Mesenchymal stem cell (in vitro differentiated cells and primary cell): Measurements from ENCODE around the gene MARK3.

Source experiments
- DNase-seq: peaks from one replicate; pipeline ENCODE4 v3.0.0-alpha.2; 2013
- H2AFZ ChIP-seq: one replicate; pipeline ENCODE4 v1.6.1; 2013; ENCODE audit warnings: low read depth, mild to moderate bottlenecking, control low read depth, inconsistent platforms, low read length, moderate library complexity
- H2AK5ac ChIP-seq: 2 replicates; pipeline ENCODE4 v1.6.1; 2013; ENCODE audit warnings: low read length, moderate library complexity, mild to moderate bottlenecking, inconsistent platforms; ENCODE audit not compliant: severe bottlenecking
- H2BK120ac ChIP-seq: one replicate; pipeline ENCODE4 v1.6.1; 2013; ENCODE audit warnings: low read depth, mild to moderate bottlenecking, inconsistent platforms, low read length, moderate library complexity
- H2BK12ac ChIP-seq, 2 experiments: one replicate each; pipeline ENCODE4 v1.6.1; 2013; ENCODE audit warnings: inconsistent platforms in 2 of 2, low read length in 2 of 2, mild to moderate bottlenecking in 2 of 2, moderate library complexity in 2 of 2, control low read depth in 1 of 2
- H2BK15ac ChIP-seq: one replicate; pipeline ENCODE4 v1.6.1; 2013; ENCODE audit warnings: mild to moderate bottlenecking, low read depth, inconsistent platforms; ENCODE audit not compliant: poor library complexity, severe bottlenecking
- H2BK5ac ChIP-seq: 2 replicates; pipeline ENCODE4 v1.6.1; 2013; ENCODE audit warnings: low read depth, mild to moderate bottlenecking, low read length, control low read depth, inconsistent platforms; ENCODE audit not compliant: poor library complexity, severe bottlenecking
- H3K14ac ChIP-seq, 2 experiments: one replicate each; pipeline ENCODE4 v1.6.1; 2013; ENCODE audit warnings: inconsistent platforms in 2 of 2, low read length in 2 of 2, control low read depth in 1 of 2, mild to moderate bottlenecking in 1 of 2, moderate library complexity in 1 of 2
- H3K18ac ChIP-seq, 2 experiments: one replicate each; pipeline ENCODE4 v1.6.1; 2013; ENCODE audit warnings: inconsistent platforms in 2 of 2, low read length in 2 of 2, control low read depth in 1 of 2, low read depth in 1 of 2, mild to moderate bottlenecking in 1 of 2
- H3K23ac ChIP-seq, 2 experiments: one replicate each; pipeline ENCODE4 v1.6.1; 2013; ENCODE audit warnings: inconsistent platforms in 2 of 2, low read length in 2 of 2, mild to moderate bottlenecking in 2 of 2, moderate library complexity in 2 of 2, control low read depth in 1 of 2
- H3K27ac ChIP-seq: 2 replicates; pipeline ENCODE4 v1.5.1; 2013; ENCODE audit warnings: mild to moderate bottlenecking, moderate library complexity, low read length, control low read depth, inconsistent platforms; ENCODE audit not compliant: poor library complexity, severe bottlenecking
- H3K27me3 ChIP-seq, 2 experiments: 2 replicates each; pipeline versions ENCODE4 v1.6.1 to v1.7.0; 2013; ENCODE audit warnings: low read length in 2 of 2, mild to moderate bottlenecking in 2 of 2, moderate library complexity in 2 of 2, control low read depth in 1 of 2, inconsistent platforms in 1 of 2; ENCODE audit not compliant: control insufficient read depth in 1 of 2, insufficient read depth in 1 of 2
- H3K36me3 ChIP-seq, 2 experiments: 2 replicates each; pipeline versions ENCODE4 v1.6.1 to v1.7.0; 2013; ENCODE audit warnings: low read length in 2 of 2, control low read depth in 1 of 2, inconsistent platforms in 1 of 2, low read depth in 1 of 2, mild to moderate bottlenecking in 1 of 2; ENCODE audit not compliant: insufficient read depth in 2 of 2, control insufficient read depth in 1 of 2
- H3K4ac ChIP-seq, 2 experiments: one replicate each; pipeline ENCODE4 v1.6.1; 2013; ENCODE audit warnings: inconsistent platforms in 2 of 2, low read length in 2 of 2, mild to moderate bottlenecking in 2 of 2, moderate library complexity in 2 of 2, control low read depth in 1 of 2, low read depth in 1 of 2
- H3K4me1 ChIP-seq: 2 replicates; pipeline ENCODE4 v1.6.1; 2013; ENCODE audit warnings: low read depth, low read length, control low read depth; ENCODE audit not compliant: control insufficient read depth, insufficient read depth
- H3K4me2 ChIP-seq: 2 replicates; pipeline ENCODE4 v1.6.1; 2013; ENCODE audit warnings: low read length, mild to moderate bottlenecking, inconsistent platforms; ENCODE audit not compliant: poor library complexity, severe bottlenecking
- H3K4me3 ChIP-seq, 2 experiments: 2 replicates each; pipeline versions ENCODE4 v1.5.1 to v1.7.0; 2013; ENCODE audit warnings: low read length in 2 of 2, mild to moderate bottlenecking in 2 of 2, control low read depth in 1 of 2, low read depth in 1 of 2; ENCODE audit not compliant: insufficient read depth in 1 of 2
- H3K79me1 ChIP-seq: replicated peaks from 2 replicates; pipeline ENCODE4 v1.6.1; 2013; ENCODE audit warnings: mild to moderate bottlenecking, control low read depth, low read length, inconsistent platforms; ENCODE audit not compliant: poor library complexity, severe bottlenecking
- H3K9ac ChIP-seq: 2 replicates; pipeline ENCODE4 v1.7.0; 2013; ENCODE audit warnings: mild to moderate bottlenecking, low read length, moderate library complexity
- H3K9me3 ChIP-seq: 2 replicates; pipeline ENCODE4 v1.7.0; 2013; ENCODE audit warnings: mild to moderate bottlenecking, low read length; ENCODE audit not compliant: control insufficient read depth
- H4K8ac ChIP-seq: one replicate; pipeline ENCODE4 v1.6.1; 2013; ENCODE audit warnings: inconsistent platforms, mild to moderate bottlenecking, low read length, moderate library complexity
- H4K91ac ChIP-seq: one replicate; pipeline ENCODE4 v1.6.1; 2013; ENCODE audit warnings: mild to moderate bottlenecking, low read length, inconsistent platforms
- WGBS: methylation state at CpG from one replicate; pipeline ENCODE4 v1.1.7; 2013; ENCODE audit warnings: mixed read lengths; 5-methylcytosine and 5-hydroxymethylcytosine counted together

MARK3 gene

DNA sequence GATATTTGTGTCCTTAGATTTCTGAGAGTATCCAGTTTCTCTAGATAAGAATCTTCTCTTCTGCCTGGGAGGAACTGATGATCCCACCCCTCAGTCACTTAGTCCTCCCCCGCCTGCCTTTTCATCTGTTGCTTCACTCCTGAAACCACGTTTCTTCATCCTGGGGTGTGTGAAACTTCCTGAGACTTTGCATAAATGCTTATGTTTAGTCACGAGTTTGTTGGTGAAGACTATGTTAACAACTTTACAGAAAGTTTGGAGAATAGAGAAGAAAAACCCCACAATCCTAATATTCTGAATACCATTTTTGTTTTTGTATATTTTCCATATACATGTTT is 33.2 kb downstream of the MARK3 start:
- Histone ChIP-seq H2BK120ac (no peak overlapping the region), H3K4me1 (peaks cover 6% of the 10 kb centered on the region), H3K23ac (no peak overlapping the region), H3K4me3 (no peak overlapping the region), H2BK15ac (no peak overlapping the region), H2BK12ac (no peak overlapping the region), H3K9me3 (no peaks in the 10 kb centered on the region), H3K36me3 (peaks cover 2 to 48% of the 10 kb centered on the region in 2 experiments), H2BK5ac (no peak overlapping the region), H3K79me1 (peaks cover 9% of the 10 kb centered on the region), H3K4me2 (no peak overlapping the region), H3K27ac (peak overlapping the region; percentile 26), H4K91ac (no peak overlapping the region), H2AFZ (no peak overlapping the region), H3K4ac (no peak overlapping the region), H3K14ac (no peak overlapping the region), H2AK5ac (peak overlapping the region; percentile 45), H3K9ac (peak overlapping the region; percentile 59), H3K18ac (no peak overlapping the region), H4K8ac (no peak overlapping the region), H3K27me3 (no peaks in the 10 kb centered on the region)
- DNase-seq, result peak; percentile 92
- WGBS, result 20% methylated on average over 1 of the region's 3 CpGs

DNA sequence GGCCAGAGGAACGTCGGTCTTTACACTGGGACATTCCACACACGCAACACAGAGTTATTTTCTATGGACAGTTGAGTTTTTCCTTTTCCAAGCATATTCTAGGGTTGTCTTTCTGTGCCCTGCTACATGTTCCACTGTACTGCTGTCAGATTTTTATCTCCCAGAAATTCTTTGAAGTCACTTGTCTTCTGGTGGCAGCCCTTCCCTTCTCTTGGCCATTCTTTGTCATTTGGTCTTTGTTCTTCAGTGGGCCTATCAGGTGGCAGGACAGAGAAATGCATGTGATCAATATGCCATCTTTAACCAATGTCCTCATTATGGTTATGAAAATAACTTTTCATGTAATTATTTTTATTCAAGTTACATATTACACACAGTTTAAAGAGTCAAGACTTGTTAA is 36.3 kb downstream of the MARK3 start:
- Histone ChIP-seq H3K4me2 (no peak overlapping the region), H2AFZ (no peak overlapping the region), H3K4ac (no peak overlapping the region), H4K8ac (no peak overlapping the region), H3K18ac (peak overlapping the region in 1 of 2 experiments; percentile 49), H3K4me3 (no peak overlapping the region), H3K27me3 (no peaks in the 10 kb centered on the region), H3K79me1 (peaks cover 14% of the 10 kb centered on the region), H3K9me3 (no peaks in the 10 kb centered on the region), H3K27ac (no peak overlapping the region), H3K9ac (no peak overlapping the region), H3K23ac (no peak overlapping the region), H2BK120ac (no peak overlapping the region), H3K4me1 (peaks cover 8% of the 10 kb centered on the region), H4K91ac (no peak overlapping the region), H2BK12ac (no peak overlapping the region), H3K36me3 (peaks cover 3 to 31% of the 10 kb centered on the region in 2 experiments), H2AK5ac (no peak overlapping the region), H3K14ac (no peak overlapping the region), H2BK15ac (no peak overlapping the region), H2BK5ac (no peak overlapping the region)
- WGBS, result 77% methylated on average over 2 of the region's 3 CpGs
- no peak for DNase-seq

DNA sequence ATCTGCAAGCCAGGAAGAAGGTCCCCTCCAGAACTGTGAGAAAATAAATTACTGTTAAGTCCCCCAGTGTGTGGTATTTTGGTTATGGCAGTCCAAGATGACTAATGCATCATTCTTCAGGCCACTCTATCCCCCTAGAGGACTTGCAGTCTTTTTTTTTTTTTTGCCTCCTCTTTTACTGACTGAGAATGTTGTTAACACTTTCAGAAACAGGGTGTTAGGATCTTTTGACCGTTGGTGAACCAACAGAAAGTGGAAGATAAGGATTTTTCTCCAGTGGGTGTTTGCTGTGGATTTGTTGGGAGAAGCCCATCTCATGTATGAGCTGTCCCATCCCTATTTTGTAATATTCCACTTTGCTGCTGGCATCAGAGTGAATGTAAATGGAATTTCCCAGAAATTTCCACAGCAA is 37.8 kb downstream of the MARK3 start:
- Histone ChIP-seq H2BK12ac (no peak overlapping the region), H3K23ac (no peak overlapping the region), H3K79me1 (peaks cover 18% of the 10 kb centered on the region), H4K8ac (no peak overlapping the region), H3K4me3 (peak overlapping the region in 1 of 2 experiments; percentile 63), H3K36me3 (peaks cover 3 to 23% of the 10 kb centered on the region in 2 experiments), H3K9me3 (no peaks in the 10 kb centered on the region), H3K4ac (no peak overlapping the region), H3K27me3 (no peaks in the 10 kb centered on the region), H3K27ac (peak overlapping the region; percentile 76), H2BK120ac (no peak overlapping the region), H2BK15ac (no peak overlapping the region), H3K4me2 (no peak overlapping the region), H3K9ac (peak overlapping the region; percentile 47), H3K18ac (no peak overlapping the region), H2AFZ (no peak overlapping the region), H3K14ac (no peak overlapping the region), H2BK5ac (no peak overlapping the region), H2AK5ac (no peak overlapping the region), H3K4me1 (peaks cover 6% of the 10 kb centered on the region), H4K91ac (no peak overlapping the region)
- no CpG with 5 or more reads among the region's 1 CpG for WGBS
- peak; percentile 86 for DNase-seq

DNA sequence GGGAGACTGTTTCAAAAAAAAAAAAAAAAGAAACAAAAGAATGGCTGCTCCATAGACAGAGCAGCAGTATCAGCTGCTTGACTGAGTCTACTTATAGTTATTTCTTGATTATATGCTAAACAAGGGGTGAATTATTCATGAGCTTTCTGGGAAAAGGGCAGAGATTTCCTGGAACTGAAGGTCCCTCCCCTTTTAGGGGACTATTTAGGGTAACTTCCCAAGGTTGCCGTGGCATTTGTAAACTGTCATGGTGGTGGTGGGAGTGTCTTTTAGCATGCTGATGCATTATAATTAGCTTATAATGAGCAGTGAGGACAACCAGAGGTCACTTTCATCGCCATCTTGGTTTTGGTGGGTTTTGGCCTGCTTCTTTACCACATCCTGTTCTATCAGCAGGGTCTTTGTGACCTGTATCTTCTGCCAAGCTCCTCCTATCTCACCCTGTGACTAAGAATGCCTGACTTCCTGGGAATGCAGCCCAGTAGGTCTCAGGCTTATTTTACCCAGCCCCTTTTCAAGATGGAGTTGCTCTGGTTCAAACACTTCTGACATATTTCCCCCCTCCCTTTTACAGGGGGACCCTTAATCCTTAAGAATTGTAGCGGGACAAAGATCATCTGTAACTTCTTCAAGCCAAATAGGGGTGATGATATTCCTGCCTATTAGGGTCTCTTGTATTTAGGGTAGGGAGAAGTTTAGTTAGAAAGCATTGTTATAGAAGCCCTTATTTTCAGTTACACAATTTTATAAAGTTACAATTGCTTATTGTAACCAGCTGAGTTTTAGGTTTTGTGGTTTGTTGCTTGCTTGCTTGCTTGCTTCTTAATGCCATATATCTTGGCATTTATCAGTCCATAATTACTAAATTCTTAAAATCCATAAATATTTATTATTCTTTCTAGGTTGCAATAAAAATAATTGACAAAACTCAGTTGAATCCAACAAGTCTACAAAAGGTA is 42.5 kb downstream of the MARK3 start:
- Histone ChIP-seq H3K9me3 (no peaks in the 10 kb centered on the region), H3K14ac (no peak overlapping the region), H3K4ac (no peak overlapping the region), H2BK5ac (no peak overlapping the region), H3K4me3 (no peak overlapping the region), H4K91ac (no peak overlapping the region), H3K4me1 (peaks cover 5% of the 10 kb centered on the region), H3K23ac (no peak overlapping the region), H2AFZ (no peak overlapping the region), H3K27ac (no peak overlapping the region), H3K9ac (peak overlapping the region; percentile 42), H3K4me2 (no peak overlapping the region), H4K8ac (peak overlapping the region; percentile 28), H3K18ac (no peak overlapping the region), H3K27me3 (no peaks in the 10 kb centered on the region), H3K36me3 (peaks cover 3 to 23% of the 10 kb centered on the region in 2 experiments), H2BK120ac (no peak overlapping the region), H2BK12ac (no peak overlapping the region), H3K79me1 (peaks cover 16% of the 10 kb centered on the region), H2BK15ac (no peak overlapping the region), H2AK5ac (no peak overlapping the region)
- peak; percentile 73 for DNase-seq
- 77% methylated on average over 2 of the region's 3 CpGs for WGBS
